HEK293 (cell line): ENCODE results near the gene PCSK2.

ENCODE experiments used
- HOXA7 ChIP-seq: sonication (generic); formaldehyde crosslinking; IDR thresholded peaks from 2 replicates; pipeline ENCODE4 v1.8.1; 2022; ENCODE audit warnings: missing genetic modification reagents, borderline replicate concordance
- TRIM28 ChIP-seq: IDR thresholded peaks from 2 replicates; pipeline ENCODE4 v1.6.1; 2011; ENCODE audit warnings: low read length, control low read depth, borderline replicate concordance
- ZFP37 ChIP-seq: fragments of 450-650 bp; formaldehyde crosslinking; IDR thresholded peaks from 2 replicates; pipeline ENCODE4 v1.5.1; 2016; ENCODE audit warnings: missing biosample characterization, missing genetic modification characterization
- TF ChIP-seq, protein P1 (sequence below): fragments of 450-650 bp; formaldehyde crosslinking; IDR thresholded peaks from 2 replicates; pipeline ENCODE4 v1.5.1; 2016; ENCODE audit warnings: missing biosample characterization, missing genetic modification characterization
- TF ChIP-seq, protein P2 (sequence below): fragments of 450-650 bp; formaldehyde crosslinking; conservative IDR thresholded peaks from 2 replicates; pipeline ENCODE4 v1.5.1; 2016; ENCODE audit warnings: low read depth, missing biosample characterization, missing genetic modification characterization

DNA sequence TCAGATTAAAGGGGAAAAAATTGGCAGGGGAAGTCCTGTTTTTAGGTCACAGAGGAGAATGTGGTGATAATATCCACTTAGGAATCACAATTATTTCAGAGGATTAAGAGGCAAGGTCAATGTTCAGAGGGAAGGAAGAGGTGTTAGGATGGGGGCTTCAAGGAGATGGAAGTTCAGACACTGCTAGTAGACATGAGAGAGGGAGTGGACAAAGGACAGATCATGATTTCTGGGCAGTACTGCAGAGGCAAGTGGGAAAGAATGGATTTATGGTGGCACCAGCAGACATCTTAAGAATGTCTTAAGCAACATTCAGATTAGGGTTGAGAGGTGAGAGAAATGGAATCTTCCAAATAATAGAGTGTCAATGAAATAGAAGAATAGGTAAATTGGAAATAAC is 9.9 kb downstream of the PCSK2 start:
- TF ChIP-seq HOXA7 (CRISPR knock-in tag) (no peak), ZFP37 (tag by site-specific recombination) (no peak), TRIM28 (no peak)
- TF ChIP-seq, protein P1, sequence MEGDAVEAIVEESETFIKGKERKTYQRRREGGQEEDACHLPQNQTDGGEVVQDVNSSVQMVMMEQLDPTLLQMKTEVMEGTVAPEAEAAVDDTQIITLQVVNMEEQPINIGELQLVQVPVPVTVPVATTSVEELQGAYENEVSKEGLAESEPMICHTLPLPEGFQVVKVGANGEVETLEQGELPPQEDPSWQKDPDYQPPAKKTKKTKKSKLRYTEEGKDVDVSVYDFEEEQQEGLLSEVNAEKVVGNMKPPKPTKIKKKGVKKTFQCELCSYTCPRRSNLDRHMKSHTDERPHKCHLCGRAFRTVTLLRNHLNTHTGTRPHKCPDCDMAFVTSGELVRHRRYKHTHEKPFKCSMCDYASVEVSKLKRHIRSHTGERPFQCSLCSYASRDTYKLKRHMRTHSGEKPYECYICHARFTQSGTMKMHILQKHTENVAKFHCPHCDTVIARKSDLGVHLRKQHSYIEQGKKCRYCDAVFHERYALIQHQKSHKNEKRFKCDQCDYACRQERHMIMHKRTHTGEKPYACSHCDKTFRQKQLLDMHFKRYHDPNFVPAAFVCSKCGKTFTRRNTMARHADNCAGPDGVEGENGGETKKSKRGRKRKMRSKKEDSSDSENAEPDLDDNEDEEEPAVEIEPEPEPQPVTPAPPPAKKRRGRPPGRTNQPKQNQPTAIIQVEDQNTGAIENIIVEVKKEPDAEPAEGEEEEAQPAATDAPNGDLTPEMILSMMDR = no peak
- TF ChIP-seq, protein P2, sequence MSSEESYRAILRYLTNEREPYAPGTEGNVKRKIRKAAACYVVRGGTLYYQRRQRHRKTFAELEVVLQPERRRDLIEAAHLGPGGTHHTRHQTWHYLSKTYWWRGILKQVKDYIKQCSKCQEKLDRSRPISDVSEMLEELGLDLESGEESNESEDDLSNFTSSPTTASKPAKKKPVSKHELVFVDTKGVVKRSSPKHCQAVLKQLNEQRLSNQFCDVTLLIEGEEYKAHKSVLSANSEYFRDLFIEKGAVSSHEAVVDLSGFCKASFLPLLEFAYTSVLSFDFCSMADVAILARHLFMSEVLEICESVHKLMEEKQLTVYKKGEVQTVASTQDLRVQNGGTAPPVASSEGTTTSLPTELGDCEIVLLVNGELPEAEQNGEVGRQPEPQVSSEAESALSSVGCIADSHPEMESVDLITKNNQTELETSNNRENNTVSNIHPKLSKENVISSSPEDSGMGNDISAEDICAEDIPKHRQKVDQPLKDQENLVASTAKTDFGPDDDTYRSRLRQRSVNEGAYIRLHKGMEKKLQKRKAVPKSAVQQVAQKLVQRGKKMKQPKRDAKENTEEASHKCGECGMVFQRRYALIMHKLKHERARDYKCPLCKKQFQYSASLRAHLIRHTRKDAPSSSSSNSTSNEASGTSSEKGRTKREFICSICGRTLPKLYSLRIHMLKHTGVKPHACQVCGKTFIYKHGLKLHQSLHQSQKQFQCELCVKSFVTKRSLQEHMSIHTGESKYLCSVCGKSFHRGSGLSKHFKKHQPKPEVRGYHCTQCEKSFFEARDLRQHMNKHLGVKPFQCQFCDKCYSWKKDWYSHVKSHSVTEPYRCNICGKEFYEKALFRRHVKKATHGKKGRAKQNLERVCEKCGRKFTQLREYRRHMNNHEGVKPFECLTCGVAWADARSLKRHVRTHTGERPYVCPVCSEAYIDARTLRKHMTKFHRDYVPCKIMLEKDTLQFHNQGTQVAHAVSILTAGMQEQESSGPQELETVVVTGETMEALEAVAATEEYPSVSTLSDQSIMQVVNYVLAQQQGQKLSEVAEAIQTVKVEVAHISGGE = no peak
